Left lung (tissue), 10 donors: ENCODE measurements around the gene DLK2. TPM values are rescaled to one million over a fixed set of nuclear protein-coding genes. Genes with fewer than 3 reads are reported as not detected.
A peak's percentile ranks its signal among the peaks of the same experiment; 100 is the strongest.
"Not testable (repeated sequence)": the region's sequence is repeated elsewhere in the genome, so short reads cannot be mapped to it uniquely, and the experiment has no call there.

Source experiments
- ATAC-seq: fragments of 200-7000 bp; cut with Tn5 transposase; one replicate; pipeline ENCODE4 v1.9.1; 2020; ENCODE audit warnings: moderate library complexity
- DNase-seq, 4 donors: peaks; one replicate each; pipeline ENCODE4 v3.0.0-alpha.2; 2013 to 2020
- H3K27ac ChIP-seq, 2 donors: fragments of 200-600 bp; sonication (generic) in 1 of 2; one replicate each; pipeline versions ENCODE4 v1.5.0 to v1.8.0; 2020 to 2021
- H3K27me3 ChIP-seq, 2 donors: fragments of 200-600 bp; sonication (generic) in 1 of 2; one replicate each; pipeline versions ENCODE4 v1.5.0 to v1.8.0; 2020 to 2021
- H3K36me3 ChIP-seq, 2 donors: fragments of 200-600 bp; sonication (generic) in 1 of 2; one replicate each; pipeline versions ENCODE4 v1.5.0 to v1.8.0; 2020 to 2021
- H3K4me1 ChIP-seq, 2 donors: fragments of 200-600 bp; one replicate each; pipeline ENCODE4 v1.8.0; 2021
- H3K4me3 ChIP-seq, 2 donors: fragments of 200-600 bp; sonication (generic) in 1 of 2; one replicate each; pipeline versions ENCODE4 v1.5.0 to v1.8.0; 2020 to 2021; ENCODE audit warnings: mild to moderate bottlenecking in 1 of 2
- H3K9me3 ChIP-seq, 2 donors: fragments of 200-600 bp; sonication (generic) in 1 of 2; one replicate each; pipeline versions ENCODE4 v1.5.0 to v1.8.0; 2020 to 2021
- intact Hi-C, 2 donors: fragments of 100-400 bp; cut with DNase I; formaldehyde crosslinking; loops; one replicate each; pipeline versions ENCODE4 v1.11.2 to v1.14.2; 2022
- polyA plus RNA-seq, 6 donors: library from polyadenylated mRNA; unstranded; fragments of 120-200 nt; gene quantifications; one replicate each; pipeline ENCODE4 v1.2.1, GENCODE V29; 2013; ENCODE audit not compliant: insufficient read length in 6 of 6
- total RNA-seq, 2 donors: library from RNA; stranded (reverse); fragmentation: NEBNext Ultra II Directional; extraction: Animal tissue kit (Norgen Biotek cat#: 25700); gene quantifications; one replicate each; pipeline ENCODE4 v1.2.1, GENCODE V29; 2021
- TF ChIP-seq, protein P1 (sequence below), 2 donors: fragments of 200-600 bp; sonication (generic) in 1 of 2; IDR thresholded peaks; one replicate each; pipeline versions ENCODE4 v1.5.0 to v1.8.0; 2021; ENCODE audit warnings: antibody characterized with exemption in 2 of 2
- donor health status: DM: no; HTN: yes; CAD: no.
- donor health status: DM: no; HTN: no; CAD: no.

DLK2 gene
- total and polyA plus RNA-seq, 8 donors = 0.93 to 2.6 (median 1.7) TPM

DNA sequence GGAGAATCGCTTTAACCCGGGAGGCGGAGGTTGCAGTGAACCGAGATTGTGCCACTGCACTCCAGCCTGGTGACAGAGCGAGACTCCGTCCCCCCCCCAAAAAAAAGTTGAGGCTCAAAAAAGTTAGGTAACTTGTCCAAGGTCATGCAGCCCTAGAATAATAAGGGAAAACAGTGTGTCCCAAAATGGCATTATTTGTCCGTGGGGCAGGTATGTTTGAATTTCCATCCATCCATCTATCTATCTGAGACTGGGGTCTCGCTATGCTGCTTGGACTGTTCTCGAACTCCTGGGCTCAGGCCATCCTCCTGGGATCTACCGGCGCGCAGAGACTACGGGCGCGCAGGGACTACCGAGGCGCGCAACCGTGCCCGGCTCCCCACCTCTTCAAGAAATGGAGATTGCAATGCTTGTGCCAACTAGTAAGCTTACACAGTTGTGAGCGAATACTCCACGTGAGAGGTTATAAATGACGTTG, 28.4 kb downstream of the DLK2 start:
- Histone ChIP-seq H3K9me3 (no peaks in the 10 kb centered on the region), H3K27me3 (no peaks in the 10 kb centered on the region), H3K27ac (peak overlapping the region; percentile 74 to 87), H3K4me3 (peak overlapping the region; percentile 71 to 77), H3K4me1 (peaks cover 8 to 29% of the 10 kb centered on the region in 2 donors), H3K36me3 (peaks cover 0 to 7% of the 10 kb centered on the region in 2 donors)
- DNase-seq (no peak), ATAC-seq (no peak)
- intact Hi-C loops = no loop called here
- TF ChIP-seq, protein P1, sequence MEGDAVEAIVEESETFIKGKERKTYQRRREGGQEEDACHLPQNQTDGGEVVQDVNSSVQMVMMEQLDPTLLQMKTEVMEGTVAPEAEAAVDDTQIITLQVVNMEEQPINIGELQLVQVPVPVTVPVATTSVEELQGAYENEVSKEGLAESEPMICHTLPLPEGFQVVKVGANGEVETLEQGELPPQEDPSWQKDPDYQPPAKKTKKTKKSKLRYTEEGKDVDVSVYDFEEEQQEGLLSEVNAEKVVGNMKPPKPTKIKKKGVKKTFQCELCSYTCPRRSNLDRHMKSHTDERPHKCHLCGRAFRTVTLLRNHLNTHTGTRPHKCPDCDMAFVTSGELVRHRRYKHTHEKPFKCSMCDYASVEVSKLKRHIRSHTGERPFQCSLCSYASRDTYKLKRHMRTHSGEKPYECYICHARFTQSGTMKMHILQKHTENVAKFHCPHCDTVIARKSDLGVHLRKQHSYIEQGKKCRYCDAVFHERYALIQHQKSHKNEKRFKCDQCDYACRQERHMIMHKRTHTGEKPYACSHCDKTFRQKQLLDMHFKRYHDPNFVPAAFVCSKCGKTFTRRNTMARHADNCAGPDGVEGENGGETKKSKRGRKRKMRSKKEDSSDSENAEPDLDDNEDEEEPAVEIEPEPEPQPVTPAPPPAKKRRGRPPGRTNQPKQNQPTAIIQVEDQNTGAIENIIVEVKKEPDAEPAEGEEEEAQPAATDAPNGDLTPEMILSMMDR (IDR thresholded peaks at IDR 0.05) = no peak

DNA sequence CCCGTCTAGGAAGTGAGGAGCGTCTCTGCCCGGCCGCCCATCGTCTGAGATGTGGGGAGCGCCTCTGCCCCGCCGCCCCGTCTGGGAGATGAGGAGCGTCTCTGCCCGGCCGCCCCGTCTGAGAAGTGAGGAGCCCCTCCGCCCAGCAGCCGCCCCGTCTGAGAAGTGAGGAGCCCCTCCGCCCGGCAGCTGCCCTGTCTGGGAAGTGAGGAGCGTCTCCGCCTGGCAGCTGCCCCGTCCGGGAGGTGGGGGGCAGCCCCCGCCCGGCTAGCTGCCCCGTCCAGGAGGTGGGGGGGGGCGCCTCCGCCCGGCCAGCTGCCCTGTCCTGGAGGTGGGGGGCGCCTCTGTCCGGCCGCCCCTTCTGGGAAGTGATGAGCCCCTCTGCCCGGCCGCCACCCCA, 30.3 kb downstream of the DLK2 start:
- H3K4me1 ChIP-seq = peaks cover 8 to 25% of the 10 kb centered on the region in 2 donors
- H3K9me3 ChIP-seq, H3K36me3 ChIP-seq, intact Hi-C loops, H3K27me3 ChIP-seq, H3K27ac ChIP-seq, H3K4me3 ChIP-seq, DNase-seq, ATAC-seq: not testable (repeated sequence)

DNA sequence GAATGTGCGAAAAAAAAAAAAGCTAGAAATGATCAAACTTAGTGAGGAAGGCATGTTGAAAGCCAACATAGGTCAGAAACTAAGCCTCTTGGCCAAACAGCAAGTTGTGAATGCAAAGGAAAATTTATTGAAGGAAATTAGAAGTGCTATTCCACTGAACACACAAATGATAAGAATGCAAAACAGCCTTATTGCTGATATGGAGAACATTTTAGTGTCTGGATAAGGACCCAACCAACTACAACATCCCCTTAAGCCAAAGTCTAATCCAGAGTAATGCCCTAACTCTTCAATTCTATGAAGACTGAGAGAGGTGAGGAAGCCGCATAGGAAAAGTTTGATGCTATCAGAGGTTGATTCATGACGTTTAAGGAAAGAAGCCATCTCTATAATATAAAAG, 33.5 kb downstream of the DLK2 start:
- no peak for DNase-seq
- Histone ChIP-seq H3K4me3 (no peak overlapping the region), H3K27me3 (no peaks in the 10 kb centered on the region), H3K4me1 (peaks cover 0 to 4% of the 10 kb centered on the region in 2 donors), H3K27ac (no peak overlapping the region), H3K9me3 (no peaks in the 10 kb centered on the region), H3K36me3 (no peaks in the 10 kb centered on the region)
- no peak for ATAC-seq
- TF ChIP-seq, protein P1 (IDR thresholded peaks at IDR 0.05) = no peak
- intact Hi-C loops = no loop called here

DNA sequence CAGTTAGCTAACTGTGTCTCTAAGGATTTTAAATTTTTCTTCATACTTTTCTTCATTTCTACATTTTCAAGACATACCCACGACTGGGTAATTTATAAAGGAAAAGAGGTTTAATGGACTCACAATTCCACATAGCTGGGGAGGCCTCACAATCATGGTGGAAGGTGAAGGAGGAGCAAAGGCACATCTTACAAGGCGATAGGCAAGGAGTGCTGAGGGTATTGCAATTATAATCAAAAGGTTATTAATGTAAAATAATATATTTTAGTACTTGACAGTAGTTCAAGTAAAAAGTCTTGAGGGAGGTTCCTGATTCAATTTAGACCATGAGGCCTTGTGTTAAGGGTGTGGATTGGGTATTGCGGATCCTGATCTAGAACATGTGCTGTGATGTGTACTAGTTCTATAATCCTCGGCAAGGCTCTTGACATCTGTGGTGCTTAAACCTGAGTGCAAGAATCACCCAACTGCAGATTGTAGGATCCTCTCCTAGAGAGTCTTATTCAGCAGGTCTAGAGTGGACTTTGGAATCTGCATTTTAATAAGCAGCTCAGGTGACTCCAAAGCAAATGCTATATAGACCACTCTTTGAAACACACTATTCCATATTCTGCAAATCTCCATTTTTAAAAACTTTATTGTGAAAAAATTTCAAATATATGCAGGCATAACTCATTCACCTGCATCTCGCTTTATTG, 35.2 kb downstream of the DLK2 start:
- no peak for ATAC-seq
- H3K27me3 ChIP-seq = no peaks in the 10 kb centered on the region

DNA sequence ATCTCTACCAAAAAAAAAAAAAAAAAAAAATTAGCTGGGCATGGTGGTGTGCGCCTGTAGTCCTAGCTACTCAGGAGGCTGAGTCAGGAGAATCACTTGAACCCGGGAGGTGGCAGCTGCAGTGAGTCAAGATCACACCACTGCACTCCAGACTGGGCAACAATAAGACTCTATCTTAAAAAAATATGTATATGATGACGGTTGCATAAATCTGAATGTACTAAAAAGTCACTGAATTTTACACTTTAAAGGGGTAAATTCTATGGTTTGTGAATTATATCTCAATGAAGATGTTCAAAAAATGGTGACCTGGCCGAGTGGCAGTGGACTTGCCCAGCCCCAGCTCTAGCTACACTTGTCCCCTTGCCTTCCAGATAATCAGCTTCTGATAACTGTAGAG, 38.4 kb downstream of the DLK2 start:
- intact Hi-C loops = no loop called here
- TF ChIP-seq, protein P1 (IDR thresholded peaks at IDR 0.05) = no peak
- DNase-seq (no peak), ATAC-seq (no peak)
- H3K36me3 ChIP-seq = no peaks in the 10 kb centered on the region
- no peaks in the 10 kb centered on the region for H3K4me1 ChIP-seq
- no peak overlapping the region for H3K4me3 ChIP-seq
- H3K9me3 ChIP-seq = no peaks in the 10 kb centered on the region
- H3K27me3 ChIP-seq = peaks cover 0 to 9% of the 10 kb centered on the region in 2 donors
- H3K27ac ChIP-seq = no peak overlapping the region

More for the DNA sequence above, 35.2 kb downstream of the DLK2 start:
- H3K4me3 ChIP-seq = no peak overlapping the region
- H3K4me1 ChIP-seq = no peaks in the 10 kb centered on the region
- intact Hi-C loops = no loop called here
- H3K9me3 ChIP-seq = no peaks in the 10 kb centered on the region
- H3K36me3 ChIP-seq = no peaks in the 10 kb centered on the region
- DNase-seq = no peak
- TF ChIP-seq, protein P1 (IDR thresholded peaks at IDR 0.05) = no peak
- H3K27ac ChIP-seq = no peak overlapping the region

DNA sequence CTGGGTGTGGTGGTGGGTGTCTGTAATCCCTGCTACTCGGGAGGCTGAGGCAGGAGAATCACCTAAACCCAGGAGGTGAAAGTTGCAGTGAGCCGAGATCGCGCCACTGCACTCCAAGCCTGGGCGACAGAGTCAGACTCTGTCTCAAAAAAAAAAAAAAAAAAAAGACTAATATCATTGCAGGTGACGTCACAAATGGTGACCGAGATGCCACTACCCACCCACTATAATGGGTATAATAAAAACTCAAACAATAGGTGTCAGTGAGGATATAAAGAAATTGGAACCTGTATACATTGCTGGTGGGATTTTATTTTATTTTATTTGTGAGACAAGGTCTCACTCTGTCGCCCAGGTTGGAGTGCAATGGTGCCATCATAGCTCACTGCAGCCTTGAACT, 40.1 kb downstream of the DLK2 start:
- H3K4me3 ChIP-seq, H3K9me3 ChIP-seq, intact Hi-C loops, H3K4me1 ChIP-seq, H3K36me3 ChIP-seq, DNase-seq, H3K27me3 ChIP-seq, ATAC-seq, H3K27ac ChIP-seq: not testable (repeated sequence)
